H9 (cell line): ENCODE measurements around the gene PXDN. TPM values are rescaled to one million over a fixed set of nuclear protein-coding genes. Genes with fewer than 3 reads are reported as not detected.
A peak's percentile ranks its signal among the peaks of the same experiment; 100 is the strongest.

Experiments
- DNase-seq: peaks from one replicate; pipeline ENCODE4 v3.0.0-alpha.2; 2017
- H2AFZ ChIP-seq: one replicate; pipeline ENCODE4 v1.6.1; 2013; ENCODE audit warnings: mild to moderate bottlenecking, low read length, control low read depth, moderate library complexity
- H2AK5ac ChIP-seq: 2 replicates; pipeline ENCODE4 v1.6.1; 2013; ENCODE audit warnings: low read length, control low read depth, mixed read lengths; ENCODE audit not compliant: insufficient read length
- H2BK120ac ChIP-seq: one replicate; pipeline ENCODE4 v1.6.1; 2013; ENCODE audit warnings: low read depth, mild to moderate bottlenecking, low read length, control low read depth, inconsistent platforms; ENCODE audit not compliant: poor library complexity, severe bottlenecking
- H2BK12ac ChIP-seq: 2 replicates; pipeline ENCODE4 v1.6.1; 2013; ENCODE audit warnings: low read length, control low read depth, mixed read lengths, low read depth; ENCODE audit not compliant: insufficient read length
- H2BK15ac ChIP-seq: 2 replicates; pipeline ENCODE4 v1.6.1; 2013; ENCODE audit warnings: low read depth, low read length, control low read depth
- H2BK20ac ChIP-seq: one replicate; pipeline ENCODE4 v1.6.1; 2013; ENCODE audit warnings: low read depth, mild to moderate bottlenecking, low read length, control low read depth, inconsistent platforms; ENCODE audit not compliant: poor library complexity, severe bottlenecking
- H2BK5ac ChIP-seq: 2 replicates; pipeline ENCODE4 v1.6.1; 2013; ENCODE audit warnings: low read length, control low read depth, mixed read lengths; ENCODE audit not compliant: insufficient read length
- H3K14ac ChIP-seq: 2 replicates; pipeline ENCODE4 v1.6.1; 2013; ENCODE audit warnings: low read length, control low read depth; ENCODE audit not compliant: insufficient read depth
- H3K18ac ChIP-seq: 2 replicates; pipeline ENCODE4 v1.6.1; 2013; ENCODE audit warnings: low read depth, mild to moderate bottlenecking, mixed read lengths, low read length, control low read depth; ENCODE audit not compliant: insufficient read length
- H3K23ac ChIP-seq: 2 replicates; pipeline ENCODE4 v1.6.1; 2013; ENCODE audit warnings: low read length, control low read depth, mixed read lengths, low read depth; ENCODE audit not compliant: insufficient read length
- H3K23me2 ChIP-seq: 2 replicates; pipeline ENCODE4 v1.6.1; 2013; ENCODE audit warnings: low read depth, mild to moderate bottlenecking, mixed read lengths, low read length, control low read depth; ENCODE audit not compliant: insufficient read length, poor library complexity, severe bottlenecking
- H3K27ac ChIP-seq: 2 replicates; pipeline ENCODE4 v1.5.1; 2013; ENCODE audit warnings: low read length, control low read depth, mixed read lengths, low read depth; ENCODE audit not compliant: insufficient read length
- H3K27me3 ChIP-seq: 2 replicates; pipeline ENCODE4 v1.6.1; 2013; ENCODE audit warnings: low read length, control low read depth, inconsistent platforms; ENCODE audit not compliant: insufficient read depth
- H3K4ac ChIP-seq: 2 replicates; pipeline ENCODE4 v1.6.1; 2013; ENCODE audit warnings: low read depth, mild to moderate bottlenecking, control low read depth, inconsistent platforms, low read length, moderate library complexity
- H3K4me1 ChIP-seq: 2 replicates; pipeline ENCODE4 v1.6.1; 2013; ENCODE audit warnings: low read length, control low read depth, inconsistent platforms; ENCODE audit not compliant: insufficient read depth
- H3K4me2 ChIP-seq: 2 replicates; pipeline ENCODE4 v1.6.1; 2013; ENCODE audit warnings: low read length, control low read depth, mixed read lengths; ENCODE audit not compliant: insufficient read length, insufficient read depth
- H3K56ac ChIP-seq: 2 replicates; pipeline ENCODE4 v1.6.1; 2013; ENCODE audit warnings: low read depth, mild to moderate bottlenecking, mixed read lengths, low read length, control low read depth; ENCODE audit not compliant: insufficient read length
- H3K79me1 ChIP-seq: 2 replicates; pipeline ENCODE4 v1.6.1; 2013; ENCODE audit warnings: low read depth, mild to moderate bottlenecking, moderate library complexity, low read length, control low read depth, inconsistent platforms; ENCODE audit not compliant: insufficient read depth, poor library complexity, severe bottlenecking
- H3K79me2 ChIP-seq: 2 replicates; pipeline ENCODE4 v1.6.1; 2013; ENCODE audit warnings: low read length, control low read depth, inconsistent platforms; ENCODE audit not compliant: insufficient read depth
- H3K9ac ChIP-seq: 2 replicates; pipeline ENCODE4 v1.6.1; 2013; ENCODE audit warnings: low read length, control low read depth, mixed read lengths; ENCODE audit not compliant: insufficient read length; ENCODE audit errors: extremely low read depth
- H3K9me3 ChIP-seq: one replicate; pipeline ENCODE4 v1.6.1; 2013; ENCODE audit warnings: low read depth, low read length, inconsistent platforms; ENCODE audit not compliant: control insufficient read depth
- H3T11ph ChIP-seq: one replicate; pipeline ENCODE4 v1.6.1; 2013; ENCODE audit warnings: mild to moderate bottlenecking, low read length, control low read depth, inconsistent platforms
- H4K20me1 ChIP-seq: one replicate; pipeline ENCODE4 v1.6.1; 2013; ENCODE audit not compliant: control insufficient read depth, insufficient read length, insufficient read depth
- H4K5ac ChIP-seq: 2 replicates; pipeline ENCODE4 v1.6.1; 2013; ENCODE audit warnings: low read depth, mild to moderate bottlenecking, mixed read lengths, low read length, control low read depth; ENCODE audit not compliant: insufficient read length
- H4K8ac ChIP-seq: replicated peaks from 2 replicates; pipeline ENCODE4 v1.6.1; 2013; ENCODE audit warnings: low read length, control low read depth, mixed read lengths, low read depth; ENCODE audit not compliant: insufficient read length
- H4K91ac ChIP-seq: 2 replicates; pipeline ENCODE4 v1.6.1; 2013; ENCODE audit warnings: low read depth, mild to moderate bottlenecking, moderate library complexity, mixed read lengths, low read length, control low read depth; ENCODE audit not compliant: insufficient read length
- H3K27ac Mint-ChIP-seq, 3 experiments: 2 replicates in 2 of 3; 3 replicates in 1 of 3; pipeline ENCODE4 v1.8.0; 2020 to 2021; ENCODE audit warnings: mixed read lengths in 3 of 3, mild to moderate bottlenecking in 1 of 3, moderate library complexity in 1 of 3
- H3K27me3 Mint-ChIP-seq: 2 replicates; pipeline ENCODE4 v1.8.0; 2021; ENCODE audit warnings: low read depth, mild to moderate bottlenecking, moderate library complexity, mixed read lengths
- H3K36me3 Mint-ChIP-seq, 3 experiments: 2 replicates in 2 of 3; 3 replicates in 1 of 3; pipeline ENCODE4 v1.8.0; 2020 to 2021; ENCODE audit warnings: low read depth in 3 of 3, mixed read lengths in 3 of 3; ENCODE audit not compliant: insufficient read depth in 1 of 3
- H3K4me1 Mint-ChIP-seq, 2 experiments: 2 replicates each; pipeline ENCODE4 v1.8.0; 2020; ENCODE audit warnings: mixed read lengths in 2 of 2
- H3K4me3 Mint-ChIP-seq, 2 experiments: 2 replicates in 1 of 2; 3 replicates in 1 of 2; pipeline ENCODE4 v1.8.0; 2020 to 2021; ENCODE audit warnings: mild to moderate bottlenecking in 2 of 2, mixed read lengths in 2 of 2, moderate library complexity in 1 of 2
- H3K9me3 Mint-ChIP-seq, 2 experiments: 2 replicates in 1 of 2; 3 replicates in 1 of 2; pipeline ENCODE4 v1.8.0; 2020; ENCODE audit warnings: mild to moderate bottlenecking in 2 of 2, mixed read lengths in 2 of 2, moderate library complexity in 1 of 2
- WGBS: extraction: QIAGEN DNeasy Blood & Tissue Kit; methylation state at CpG from one replicate; pipeline ENCODE4 v1.1.7; 2013; ENCODE audit warnings: missing lambda C conversion rate, low lambda C conversion rate, mixed read lengths; ENCODE audit not compliant: insufficient read length; ENCODE audit errors: extremely low coverage; 5-methylcytosine and 5-hydroxymethylcytosine counted together
- total RNA-seq: library from RNA; stranded (reverse); gene quantifications from 2 replicates; pipeline ENCODE4 v1.2.1, GENCODE V29; 2021
- TF ChIP-seq, protein P1 (sequence below): fragments of 200-600 bp; sonication (generic); conservative IDR thresholded peaks from 3 replicates; pipeline ENCODE4 v1.8.0; 2021; ENCODE audit warnings: antibody characterized with exemption, mild to moderate bottlenecking

Gene PXDN
- total RNA-seq, 1 experiment from 2014 or later, result 146 TPM

DNA sequence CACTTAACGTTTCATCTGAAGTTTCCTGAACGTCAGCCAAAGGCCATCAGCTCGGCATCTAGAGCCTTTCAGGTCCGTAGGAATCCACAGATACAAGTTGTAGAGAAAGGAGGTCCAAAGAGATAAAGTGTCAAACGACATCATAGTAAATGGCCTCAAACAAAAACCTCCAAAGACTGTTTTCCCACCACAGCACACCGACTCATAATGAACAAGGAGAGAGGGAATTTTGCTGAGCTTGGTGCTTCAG lies 150.3 kb downstream of the PXDN start:
- Histone ChIP-seq H2AFZ (no peak overlapping the region), H2BK5ac (no peak overlapping the region), H3K4me2 (no peak overlapping the region), H2BK20ac (no peak overlapping the region), H4K20me1 (no peaks in the 10 kb centered on the region), H3K9me3 (no peaks in the 10 kb centered on the region), H3K79me2 (no peaks in the 10 kb centered on the region; the same call in 1 of the 2 replicates), H3K56ac (no peak overlapping the region), H2BK120ac (no peak overlapping the region), H2BK12ac (no peak overlapping the region), H3K27me3 (no peaks in the 10 kb centered on the region), H4K8ac (no peak overlapping the region), H4K91ac (no peak overlapping the region), H3K4ac (no peak overlapping the region), H3T11ph (no peak overlapping the region), H3K9ac (no peak overlapping the region), H4K5ac (no peak overlapping the region), H3K18ac (no peak overlapping the region), H3K4me1 (peaks cover 3% of the 10 kb centered on the region; the same call in 1 of the 2 replicates), H3K23ac (no peak overlapping the region), H2BK15ac (no peak overlapping the region), H3K27ac (no peak overlapping the region), H3K14ac (no peak overlapping the region), H3K23me2 (no peaks in the 10 kb centered on the region), H2AK5ac (no peak overlapping the region), H3K79me1 (no peaks in the 10 kb centered on the region)
- Mint-ChIP-seq H3K36me3 (no peaks in the 10 kb centered on the region), H3K27ac (peak overlapping the region in 2 of 3 experiments; percentile 60; a peak in 4 of 7 replicates), H3K9me3 (no peaks in the 10 kb centered on the region), H3K4me3 (no peak overlapping the region), H3K4me1 (peaks cover 16 to 20% of the 10 kb centered on the region in 2 experiments), H3K27me3 (no peaks in the 10 kb centered on the region; the same call in 1 of the 2 replicates)
- no peak for DNase-seq
- TF ChIP-seq, protein P1, sequence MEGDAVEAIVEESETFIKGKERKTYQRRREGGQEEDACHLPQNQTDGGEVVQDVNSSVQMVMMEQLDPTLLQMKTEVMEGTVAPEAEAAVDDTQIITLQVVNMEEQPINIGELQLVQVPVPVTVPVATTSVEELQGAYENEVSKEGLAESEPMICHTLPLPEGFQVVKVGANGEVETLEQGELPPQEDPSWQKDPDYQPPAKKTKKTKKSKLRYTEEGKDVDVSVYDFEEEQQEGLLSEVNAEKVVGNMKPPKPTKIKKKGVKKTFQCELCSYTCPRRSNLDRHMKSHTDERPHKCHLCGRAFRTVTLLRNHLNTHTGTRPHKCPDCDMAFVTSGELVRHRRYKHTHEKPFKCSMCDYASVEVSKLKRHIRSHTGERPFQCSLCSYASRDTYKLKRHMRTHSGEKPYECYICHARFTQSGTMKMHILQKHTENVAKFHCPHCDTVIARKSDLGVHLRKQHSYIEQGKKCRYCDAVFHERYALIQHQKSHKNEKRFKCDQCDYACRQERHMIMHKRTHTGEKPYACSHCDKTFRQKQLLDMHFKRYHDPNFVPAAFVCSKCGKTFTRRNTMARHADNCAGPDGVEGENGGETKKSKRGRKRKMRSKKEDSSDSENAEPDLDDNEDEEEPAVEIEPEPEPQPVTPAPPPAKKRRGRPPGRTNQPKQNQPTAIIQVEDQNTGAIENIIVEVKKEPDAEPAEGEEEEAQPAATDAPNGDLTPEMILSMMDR, result no peak
- no CpG with 5 or more reads among the region's 6 CpGs for WGBS
